ENCODE measurements around the gene PDIK1L.

PDIK1L gene

GRCh38 chr1:26129778-26130177 lies 18.2 kb downstream of the PDIK1L start:
- H3K27me3 Mint-ChIP-seq (ENCODE audit: low read depth, poor library complexity) = peaks cover 12% of the 10 kb centered on the region
- H3K27ac Mint-ChIP-seq = no peak overlapping the region
- TF ChIP-seq CTCF (IDR thresholded peaks at IDR 0.05) = no peak
- peaks cover 16% of the 10 kb centered on the region for H3K9me3 Mint-ChIP-seq
- peaks cover 6% of the 10 kb centered on the region for H3K36me3 Mint-ChIP-seq (ENCODE audit: low read depth)
- DNase-seq = no peak
- H3K4me1 Mint-ChIP-seq = peaks cover 29% of the 10 kb centered on the region
- no peak overlapping the region for H3K4me3 Mint-ChIP-seq

- TF ChIP-seq CTCF (IDR thresholded peaks at IDR 0.05) = no peak
- H3K9me3 Mint-ChIP-seq = peaks cover 24% of the 10 kb centered on the region
- H3K27me3 Mint-ChIP-seq (ENCODE audit: low read depth, poor library complexity) = peaks cover 12% of the 10 kb centered on the region
- no peak overlapping the region for H3K4me3 Mint-ChIP-seq
- H3K4me1 Mint-ChIP-seq = peaks cover 27% of the 10 kb centered on the region
- no peak overlapping the region for H3K27ac Mint-ChIP-seq
- peaks cover 6% of the 10 kb centered on the region for H3K36me3 Mint-ChIP-seq (ENCODE audit: low read depth)
- DNase-seq = no peak
Observed at GRCh38 chr1:26130695-26131094, 19.1 kb downstream of the PDIK1L start.

- Mint-ChIP-seq H3K36me3 (ENCODE audit: low read depth) (peaks cover 6% of the 10 kb centered on the region), H3K4me3 (no peak overlapping the region), H3K9me3 (peaks cover 29% of the 10 kb centered on the region), H3K27ac (no peak overlapping the region), H3K27me3 (ENCODE audit: low read depth, poor library complexity) (peaks cover 12% of the 10 kb centered on the region), H3K4me1 (peaks cover 16% of the 10 kb centered on the region)
- no peak for TF ChIP-seq CTCF (IDR thresholded peaks at IDR 0.05)
- DNase-seq = no peak
Observed at GRCh38 chr1:26132128-26132833, 20.7 kb downstream of the PDIK1L start.

GRCh38 chr1:26132834-26133167 lies 21.2 kb downstream of the PDIK1L start:
- peaks cover 6% of the 10 kb centered on the region for H3K36me3 Mint-ChIP-seq (ENCODE audit: low read depth)
- no peak for TF ChIP-seq CTCF (IDR thresholded peaks at IDR 0.05)
- H3K9me3 Mint-ChIP-seq = peaks cover 29% of the 10 kb centered on the region
- no peak overlapping the region for H3K4me3 Mint-ChIP-seq
- H3K27me3 Mint-ChIP-seq (ENCODE audit: low read depth, poor library complexity) = peaks cover 12% of the 10 kb centered on the region
- no peak for DNase-seq
- H3K27ac Mint-ChIP-seq = no peak overlapping the region
- H3K4me1 Mint-ChIP-seq = peaks cover 11% of the 10 kb centered on the region

GRCh38 chr1:26134466-26134865 lies 22.8 kb downstream of the PDIK1L start:
- H3K27me3 Mint-ChIP-seq (ENCODE audit: low read depth, poor library complexity) = peaks cover 9% of the 10 kb centered on the region
- no peak for TF ChIP-seq CTCF (IDR thresholded peaks at IDR 0.05)
- peaks cover 6% of the 10 kb centered on the region for H3K4me1 Mint-ChIP-seq
- H3K9me3 Mint-ChIP-seq = peaks cover 29% of the 10 kb centered on the region
- peaks cover 6% of the 10 kb centered on the region for H3K36me3 Mint-ChIP-seq (ENCODE audit: low read depth)
- H3K4me3 Mint-ChIP-seq = no peak overlapping the region
- H3K27ac Mint-ChIP-seq = no peak overlapping the region
- DNase-seq = no peak

GRCh38 chr1:26138974-26139558 lies 27.4 kb downstream of the PDIK1L start:
- Mint-ChIP-seq H3K4me1 (peaks cover 6% of the 10 kb centered on the region), H3K27me3 (ENCODE audit: low read depth, poor library complexity) (peaks cover 14% of the 10 kb centered on the region), H3K9me3 (peaks cover 20% of the 10 kb centered on the region), H3K36me3 (ENCODE audit: low read depth) (peaks cover 5% of the 10 kb centered on the region), H3K27ac (peak overlapping the region; percentile 62), H3K4me3 (no peak overlapping the region)
- DNase-seq = no peak
- TF ChIP-seq CTCF (IDR thresholded peaks at IDR 0.05) = no peak

Measured in nephron progenitor cell (in vitro differentiated cells).